NOMO-1 (cell line): ENCODE measurements around the gene ZNF519.
"Not testable (repeated sequence)": the region's sequence is repeated elsewhere in the genome, so short reads cannot be mapped to it uniquely, and the experiment has no call there.

Source experiments
- DNase-seq, 2 experiments: peaks; one replicate each; lab custom pipeline; 2025; ENCODE audit not compliant: unreplicated experiment in 2 of 2; lab: John Stamatoyannopoulos, UW

The ZNF519 gene

DNA sequence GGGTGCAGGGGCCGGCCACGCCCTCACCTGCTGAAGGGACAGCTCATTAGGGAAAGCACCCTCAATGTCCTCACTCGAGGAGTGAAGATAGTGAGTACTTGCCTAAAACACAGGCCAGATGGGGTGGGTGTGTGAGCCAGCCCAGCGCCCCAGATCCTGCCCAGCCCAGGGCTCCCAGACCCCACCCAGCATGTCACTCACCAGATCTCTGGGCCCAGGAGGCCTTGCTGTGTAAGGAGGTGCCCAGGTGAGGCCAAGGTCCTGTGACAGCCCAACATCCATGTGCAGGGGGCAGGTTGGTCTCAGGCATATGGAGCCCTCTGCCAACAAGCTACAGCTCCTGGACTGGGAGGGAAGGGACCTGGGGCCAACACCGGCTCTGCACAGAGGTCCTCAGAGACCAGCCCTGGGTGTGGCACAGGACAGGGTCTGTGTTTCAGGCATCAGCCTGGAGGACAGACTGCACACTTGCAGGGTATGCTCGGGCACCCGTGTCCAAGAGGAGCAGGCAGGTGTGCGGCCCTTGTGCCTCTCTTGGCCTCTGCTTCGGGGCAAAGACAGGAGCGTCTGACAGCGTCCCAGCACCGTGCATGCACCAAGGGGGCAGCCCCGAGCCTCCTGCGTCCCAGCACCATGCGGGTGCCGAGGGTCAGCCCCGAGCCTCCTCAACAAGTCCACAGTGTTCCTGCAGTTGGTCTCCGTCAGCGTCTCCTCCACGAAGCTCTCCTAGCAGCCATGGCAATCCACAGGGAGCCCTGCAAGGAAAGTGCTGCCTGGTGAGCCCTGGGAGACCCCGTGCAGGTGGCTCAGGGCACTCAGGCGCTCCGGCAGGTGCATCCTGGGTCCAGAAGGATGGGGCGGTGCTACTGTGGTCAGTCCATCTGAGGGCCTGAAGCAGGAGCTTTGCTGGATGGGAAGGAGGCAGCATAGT is 16.0 kb upstream of the ZNF519 start:
- not testable (repeated sequence) for DNase-seq

DNA sequence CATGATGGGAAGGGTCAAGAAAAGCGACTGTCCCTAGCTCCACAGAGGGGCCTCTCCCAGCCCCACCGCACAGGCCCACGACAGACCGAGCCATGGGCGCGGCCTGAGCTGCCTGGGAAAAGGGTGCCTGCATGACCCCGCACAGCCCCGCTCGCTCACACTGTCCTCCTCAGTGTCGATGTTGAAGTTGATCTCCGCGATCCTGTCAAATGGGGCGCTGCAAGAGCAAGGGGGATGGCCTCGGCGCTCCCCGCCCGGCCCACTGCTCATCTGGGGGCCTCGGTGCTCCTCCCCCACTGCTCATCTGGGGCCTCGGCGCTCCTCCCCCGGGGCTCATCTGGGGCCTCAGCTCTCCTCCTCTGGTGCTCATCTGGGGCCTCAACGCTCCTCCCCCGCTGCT is 14.5 kb upstream of the ZNF519 start:
- DNase-seq: not testable (repeated sequence)

DNA sequence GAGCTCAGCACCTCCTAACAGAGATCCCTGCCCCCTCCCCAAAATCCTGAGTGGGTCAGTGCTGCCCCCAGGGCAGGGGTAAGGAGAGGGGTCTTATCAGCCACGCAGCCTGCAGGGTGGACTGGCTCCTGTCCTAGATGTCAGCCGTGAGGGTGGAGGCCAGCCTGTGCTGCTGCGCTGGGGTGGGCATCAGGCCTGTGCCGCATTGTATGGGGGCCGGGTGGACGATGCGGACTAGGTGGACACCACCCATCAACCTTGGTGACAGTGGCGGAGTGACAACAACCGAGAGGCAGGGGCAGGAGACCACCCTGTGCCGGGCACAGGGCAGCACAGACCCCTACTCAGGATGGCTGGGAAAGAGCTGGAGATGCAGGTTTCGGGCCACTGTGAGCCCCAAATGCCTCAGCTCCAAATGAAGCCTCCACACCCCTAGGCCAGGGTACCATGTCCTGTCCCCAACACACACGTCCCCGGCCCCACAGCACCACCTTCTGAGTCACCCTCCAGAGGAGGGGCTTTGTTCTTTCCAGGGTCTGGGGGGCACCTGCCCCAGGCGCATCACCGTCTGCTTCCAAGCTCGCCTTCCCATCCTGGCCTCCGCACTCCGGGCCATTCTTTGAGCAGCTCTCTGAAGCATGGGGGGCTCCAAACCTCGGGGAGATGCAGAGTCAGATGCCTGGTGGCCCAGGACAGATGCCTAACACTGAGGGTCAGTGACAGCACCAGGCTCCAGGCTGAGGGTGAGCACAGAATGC is 13.5 kb upstream of the ZNF519 start:
- not testable (repeated sequence) for DNase-seq

DNA sequence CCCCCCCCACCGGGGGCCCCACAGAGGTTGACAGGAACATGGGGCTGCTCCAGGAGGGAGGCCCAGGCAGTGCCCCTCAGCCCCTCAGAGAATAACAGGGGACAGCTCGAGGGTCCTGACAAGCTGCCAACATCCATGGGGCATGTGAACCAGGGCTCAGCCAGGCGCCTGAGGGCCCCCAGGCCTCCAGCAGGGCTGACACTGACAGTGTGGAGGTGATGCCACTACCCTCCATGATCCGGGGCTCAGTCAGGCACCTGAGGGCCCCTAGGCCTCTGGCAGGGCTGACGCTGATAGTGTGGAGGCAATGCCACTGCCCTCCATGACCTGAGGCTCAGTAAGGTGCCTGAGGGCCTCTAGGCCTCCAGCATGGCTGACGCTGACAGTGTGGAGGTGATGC is 12.8 kb upstream of the ZNF519 start:
- not testable (repeated sequence) for DNase-seq

DNA sequence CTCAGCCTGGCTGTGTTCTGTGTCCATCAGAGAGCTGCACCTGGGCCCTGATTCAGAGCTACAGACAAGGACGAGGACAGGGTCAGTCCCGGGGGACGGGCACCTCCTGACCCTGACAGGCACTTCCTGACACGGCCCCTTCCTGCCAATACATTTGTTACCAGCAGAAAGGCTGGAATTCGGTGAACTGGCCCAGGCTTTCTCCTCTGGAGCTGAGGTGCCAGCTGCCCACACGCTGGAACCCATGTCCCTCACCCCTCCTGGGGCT is 12.3 kb upstream of the ZNF519 start:
- no peak for DNase-seq

DNA sequence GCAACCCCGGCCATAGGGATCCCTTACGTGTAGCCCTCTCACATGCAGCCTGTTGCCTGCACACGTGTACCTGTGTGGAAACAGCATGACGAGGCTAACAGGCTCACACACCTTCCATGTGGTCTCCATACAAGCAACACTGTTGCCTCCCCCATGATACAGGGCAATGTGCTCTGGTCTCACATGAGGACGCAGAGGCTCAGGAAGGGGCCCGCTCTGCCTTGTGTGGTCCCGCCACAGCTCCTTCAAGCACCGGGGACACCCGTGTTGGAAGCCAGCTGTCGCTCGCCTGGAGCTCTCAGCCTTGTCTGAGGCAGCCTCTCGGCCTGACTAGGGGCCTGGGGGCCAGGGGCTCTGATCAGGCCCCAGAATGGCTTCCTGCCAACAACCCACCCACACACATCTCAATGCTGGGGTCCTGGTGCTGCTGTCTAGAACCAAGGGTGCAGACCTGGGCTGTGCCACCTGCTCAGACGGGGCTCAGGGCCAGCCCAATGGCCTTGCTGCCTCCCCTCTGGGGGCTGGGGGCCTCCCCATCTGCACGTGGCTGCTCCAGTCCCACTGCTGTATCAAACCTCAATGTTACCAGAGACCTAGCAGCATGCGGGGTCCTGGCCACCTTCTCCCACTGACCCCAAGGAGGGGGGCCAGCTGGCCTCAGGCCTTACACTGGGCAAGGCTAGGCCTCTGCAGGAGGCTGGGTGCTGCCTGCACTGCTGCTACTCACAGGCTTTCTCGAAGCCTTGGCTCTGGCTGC is 11.8 kb upstream of the ZNF519 start:
- DNase-seq: not testable (repeated sequence)

DNA sequence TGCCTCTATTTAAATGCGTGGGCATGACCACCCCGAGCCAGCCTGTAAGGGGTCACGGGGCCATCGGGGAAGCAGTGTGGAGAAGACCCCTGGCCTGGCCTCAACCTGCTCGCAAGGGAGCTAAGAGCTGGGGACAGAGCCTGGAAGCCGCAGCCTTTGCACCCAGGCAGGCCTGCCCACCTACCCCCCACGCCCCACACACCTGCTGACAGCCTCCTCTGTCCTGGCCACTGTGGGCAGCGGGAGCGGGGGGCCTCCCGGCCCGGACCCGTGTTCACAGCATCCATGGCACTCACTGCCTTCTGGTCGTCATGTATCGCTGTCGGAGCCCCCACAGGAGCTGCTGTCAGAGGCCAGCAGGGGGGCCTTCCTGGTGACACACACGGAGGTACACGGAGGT is 11.2 kb upstream of the ZNF519 start:
- DNase-seq: not testable (repeated sequence)

DNA sequence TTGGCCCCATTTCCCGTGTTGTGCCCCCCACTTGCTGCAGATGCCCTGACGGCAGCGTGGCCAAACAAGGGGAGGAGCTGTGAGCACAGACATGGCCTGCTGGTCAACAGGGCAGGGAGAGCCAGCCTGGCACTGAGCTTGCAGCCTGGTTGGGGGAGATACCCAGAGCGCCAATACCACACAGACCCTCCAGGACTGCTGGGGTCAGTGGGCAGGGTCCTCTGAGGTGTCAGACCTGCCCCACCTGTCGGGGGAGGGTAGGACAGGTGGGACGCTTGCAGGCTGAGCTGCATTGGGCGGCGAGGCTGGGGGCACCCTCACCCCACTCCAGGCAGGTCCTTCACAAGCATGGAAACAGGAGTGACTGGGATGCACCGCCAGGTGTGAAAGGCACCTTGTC is 9.9 kb upstream of the ZNF519 start:
- not testable (repeated sequence) for DNase-seq

DNA sequence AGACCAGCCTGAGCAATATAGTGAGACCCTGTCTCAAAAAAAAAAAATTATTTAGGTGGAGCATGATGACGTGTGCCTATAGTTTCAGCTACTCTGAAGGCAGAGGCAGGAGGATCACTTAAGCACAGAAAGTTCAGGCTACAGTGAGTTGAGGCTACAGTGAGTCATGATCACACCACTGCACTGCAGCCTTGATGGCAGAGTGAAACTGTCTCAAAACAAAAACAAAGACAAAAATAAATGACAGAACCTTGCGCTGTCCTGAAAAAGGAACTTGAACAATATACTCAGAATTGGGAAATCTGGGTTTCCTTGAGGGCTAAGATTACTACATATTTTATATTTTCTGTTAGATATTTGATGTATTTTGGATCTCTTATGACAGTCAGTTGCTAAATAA is 7.3 kb upstream of the ZNF519 start:
- peak in 1 of 2 experiments; percentile 11 for DNase-seq

DNA sequence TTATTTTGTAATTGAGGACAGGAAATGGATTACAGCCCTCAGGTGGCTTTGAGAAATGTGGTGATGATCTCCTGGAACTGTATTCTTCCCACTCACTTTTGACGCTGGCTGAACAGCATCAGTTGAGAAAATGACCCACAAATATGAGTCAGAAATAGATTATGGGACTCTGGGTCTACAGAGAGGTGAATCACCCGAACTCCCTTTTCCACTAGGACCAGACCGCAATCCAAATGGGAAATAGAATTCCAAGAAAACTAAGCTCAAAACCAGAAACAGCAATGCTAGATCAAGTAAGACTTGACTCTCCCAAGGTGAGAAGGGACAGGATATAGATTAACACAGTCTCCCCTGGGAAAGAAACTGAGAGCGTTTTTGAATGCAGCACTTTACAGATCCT is 5.7 kb upstream of the ZNF519 start:
- not testable (repeated sequence) for DNase-seq

DNA sequence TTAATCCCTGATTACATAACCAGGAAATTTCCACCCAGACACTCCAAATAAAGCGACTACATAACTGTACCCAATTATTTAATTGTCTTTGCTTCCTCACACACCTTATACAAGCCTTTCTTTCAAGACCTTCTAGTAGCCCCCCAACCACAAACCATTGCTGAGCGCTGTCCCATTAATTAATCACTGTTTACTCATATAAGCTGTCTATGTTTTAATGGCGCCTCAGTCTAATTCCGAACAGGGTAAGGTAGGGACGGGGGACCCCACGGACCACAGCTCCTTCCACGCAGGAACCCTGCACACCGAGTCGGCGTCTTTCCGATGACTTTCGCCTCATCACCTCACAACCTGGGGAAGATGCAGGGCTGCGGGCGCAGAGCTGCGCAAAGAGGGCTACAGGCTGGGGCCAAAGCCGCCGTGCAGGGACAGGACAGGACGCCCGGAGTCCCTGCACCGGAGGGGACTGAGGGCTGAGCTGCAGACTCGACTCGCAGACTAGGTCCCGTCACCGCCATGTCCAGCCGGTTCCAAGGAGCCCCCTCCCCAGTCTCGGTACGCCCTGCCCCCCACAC is 452 bp downstream of the ZNF519 start:
- DNase-seq: not testable (repeated sequence)

DNA sequence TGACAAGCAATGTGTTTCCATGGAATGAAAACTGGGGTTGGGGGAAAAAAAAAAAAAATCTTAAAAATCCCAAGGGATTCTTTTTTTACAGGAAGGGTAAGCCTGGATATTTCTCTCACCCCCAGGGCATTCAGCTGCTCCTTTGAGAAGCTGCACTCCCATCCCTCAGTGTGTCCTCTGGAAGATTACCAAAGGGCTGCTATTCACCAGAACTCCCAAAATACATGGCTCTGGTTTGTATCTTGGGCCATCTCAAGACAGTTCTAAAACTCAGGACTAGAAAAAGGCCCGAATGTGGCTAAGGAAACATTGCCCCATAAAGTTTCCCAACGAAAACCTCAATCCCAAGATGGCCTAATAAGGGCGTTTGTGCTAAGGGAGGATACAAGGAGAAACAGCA is 1.4 kb downstream of the ZNF519 start:
- DNase-seq: not testable (repeated sequence)

DNA sequence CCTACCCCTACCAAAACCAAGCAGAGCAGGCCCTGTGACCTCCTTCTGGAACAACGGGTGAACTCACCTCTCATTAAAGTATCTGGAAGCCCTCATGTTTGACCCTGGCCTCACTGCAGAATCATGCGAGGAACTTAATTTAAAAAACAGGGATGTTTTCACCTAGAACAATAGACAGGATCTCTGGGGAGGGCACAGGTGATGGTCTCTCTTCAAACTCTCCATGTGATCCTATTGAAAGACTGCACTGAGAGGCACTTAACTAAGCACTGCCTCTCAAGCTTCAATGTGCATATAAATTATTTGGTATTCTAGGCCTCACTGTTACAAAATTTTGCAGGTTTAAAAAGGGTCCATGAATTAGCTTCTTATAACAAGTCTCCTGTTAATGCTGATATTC is 7.5 kb downstream of the ZNF519 start:
- DNase-seq: no peak

DNA sequence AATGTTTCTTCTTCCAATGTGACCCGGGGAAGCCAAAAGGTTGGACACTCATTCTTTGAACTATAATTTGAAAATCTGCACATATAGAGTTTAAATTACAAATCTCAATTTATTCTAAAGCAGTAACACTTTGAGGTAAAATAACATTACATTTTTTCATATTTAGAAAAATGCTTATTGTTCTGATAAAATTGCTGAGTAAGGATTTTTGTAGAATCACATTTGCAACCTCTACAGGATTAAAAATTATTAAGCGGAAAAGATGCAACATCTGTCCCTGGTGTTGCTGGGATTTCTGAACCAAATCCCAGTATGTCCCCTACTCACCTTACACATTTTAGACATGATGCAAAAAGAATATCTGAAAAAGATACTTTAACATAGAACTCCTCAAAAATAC is 10.1 kb downstream of the ZNF519 start:
- no peak for DNase-seq

DNA sequence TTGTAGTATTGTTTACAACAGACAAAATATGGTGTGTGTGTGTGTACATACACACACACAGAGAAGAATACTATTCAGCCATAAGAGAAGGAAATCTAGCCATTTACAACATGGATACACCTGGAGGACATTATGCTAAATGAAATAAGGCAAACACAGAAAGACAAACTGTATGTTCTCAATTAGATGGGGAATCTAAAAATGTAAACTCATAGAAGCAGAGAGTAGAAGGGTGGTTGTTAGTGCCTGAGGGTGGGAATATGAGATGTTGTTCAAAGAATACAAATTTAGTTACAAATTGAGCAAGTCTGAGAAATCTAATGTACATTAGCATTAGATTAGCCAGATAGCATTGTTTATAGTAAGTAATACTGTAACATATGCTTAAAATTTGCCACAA is 11.3 kb downstream of the ZNF519 start:
- DNase-seq: no peak

DNA sequence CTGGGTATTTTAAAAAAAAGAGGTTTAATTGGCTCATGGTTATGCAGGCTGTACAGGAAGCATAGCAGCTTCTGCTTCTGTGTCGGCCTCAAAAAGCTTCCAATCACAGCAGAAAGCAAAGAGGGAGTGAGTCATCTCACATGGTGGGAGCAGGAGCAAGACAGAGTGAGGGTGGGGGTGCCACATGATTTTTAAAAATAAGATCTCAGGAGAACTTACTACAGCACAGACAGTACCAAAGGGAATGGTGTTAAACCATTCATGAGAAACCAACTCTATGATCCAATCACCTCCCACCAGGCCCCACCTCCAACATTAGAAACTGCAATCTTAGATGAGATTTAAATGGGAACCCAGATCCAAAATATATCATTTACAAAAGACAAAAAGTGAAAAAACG is 14.6 kb downstream of the ZNF519 start:
- no peak for DNase-seq

DNA sequence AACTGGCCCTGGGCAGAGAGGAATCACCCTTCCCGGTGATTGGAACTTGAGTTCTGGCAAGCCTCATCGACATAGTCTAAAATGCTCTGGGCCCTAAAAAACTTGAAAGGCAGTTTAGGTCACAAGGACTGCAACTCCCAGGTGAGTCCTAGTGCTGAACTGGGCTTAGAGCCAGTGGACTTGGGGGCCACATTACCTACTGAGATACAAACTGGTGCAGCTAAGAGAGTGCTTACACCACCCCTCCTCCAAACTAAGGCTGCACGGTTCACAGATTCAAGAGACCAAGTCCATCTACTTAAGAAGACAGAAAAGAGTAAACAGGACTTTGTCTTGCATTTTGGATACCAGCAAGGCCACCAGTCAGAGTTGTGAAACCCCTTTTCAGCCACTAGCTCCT is 25.3 kb downstream of the ZNF519 start:
- no peak for DNase-seq

DNA sequence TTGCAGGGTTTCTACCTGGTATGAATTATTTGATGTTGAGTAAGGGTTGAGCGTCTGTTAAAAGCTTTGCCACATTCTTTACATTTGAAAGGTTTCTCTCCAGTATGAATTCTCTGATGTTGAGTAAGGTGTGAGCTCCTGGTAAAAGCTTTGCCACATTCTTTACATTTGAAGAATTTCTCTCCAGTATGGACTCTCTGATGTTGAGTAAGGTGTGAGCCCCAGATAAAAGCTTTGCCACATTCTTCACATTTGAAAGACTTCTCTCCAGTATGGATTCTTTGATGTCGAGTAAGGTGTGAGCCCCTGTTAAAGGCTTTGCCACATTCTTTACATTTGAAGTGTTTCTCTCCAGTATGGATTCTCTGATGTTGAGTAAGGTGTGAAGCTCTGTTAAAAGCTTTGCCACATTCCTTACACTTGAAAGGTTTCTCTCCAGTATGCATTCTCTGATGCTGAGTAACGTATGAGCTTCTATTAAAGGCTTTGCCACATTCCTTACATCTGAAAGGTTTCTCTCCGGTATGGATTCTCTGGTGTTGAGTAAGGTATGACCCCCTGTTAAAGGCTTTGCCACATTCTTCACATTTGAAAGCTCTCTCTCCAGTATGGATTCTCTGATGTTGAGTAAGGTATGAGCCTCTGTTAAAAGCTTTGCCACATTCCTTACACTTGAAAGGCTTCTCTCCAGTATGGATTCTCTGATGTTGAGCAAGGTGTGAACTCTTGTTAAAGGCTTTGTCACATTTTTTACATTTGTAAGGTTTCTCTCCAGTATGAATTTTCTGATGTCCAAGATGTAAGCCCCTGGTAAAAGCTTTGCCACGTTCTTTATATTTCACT is 27.1 kb downstream of the ZNF519 start:
- no peak for DNase-seq

DNA sequence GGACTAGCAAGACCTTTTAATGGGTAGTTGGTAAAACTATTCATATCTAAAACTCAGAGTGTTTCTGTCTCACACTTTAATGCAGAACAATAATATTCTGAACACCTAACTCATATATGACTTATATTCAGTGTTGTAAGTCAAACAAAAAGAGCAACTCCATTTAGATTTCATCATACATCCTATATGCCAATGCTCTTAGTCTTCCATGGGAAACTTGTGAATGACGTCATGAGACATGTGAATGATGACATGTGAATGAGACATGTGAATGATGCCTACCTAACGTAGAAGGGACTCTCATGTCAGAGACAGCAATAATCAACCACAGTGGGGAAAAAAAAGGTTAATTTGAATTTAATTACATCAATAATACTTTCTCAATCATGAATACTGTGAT is 28.0 kb downstream of the ZNF519 start:
- DNase-seq: no peak
